Activated CD4-positive, alpha-beta T cell treated with anti-CD3 and anti-CD28 coated beads, Interleukin-2, amount 10 ng/mL, durations not matched to agents 24 days and 14 days (primary cell): Measurements from ENCODE around the gene CLDN3. TPM values are rescaled to one million over a fixed set of nuclear protein-coding genes. Genes with fewer than 3 reads are reported as not detected.

ENCODE experiments used
- DNase-seq: peaks from one replicate; pipeline ENCODE4 v3.0.0; 2022
- H3K27ac Mint-ChIP-seq: one replicate; pipeline ENCODE4 v1.8.0; 2022; ENCODE audit warnings: mild to moderate bottlenecking, mixed read lengths
- H3K27me3 Mint-ChIP-seq: one replicate; pipeline ENCODE4 v1.8.0; 2022; ENCODE audit warnings: mixed read lengths
- H3K36me3 Mint-ChIP-seq: one replicate; pipeline ENCODE4 v1.8.0; 2022; ENCODE audit warnings: low read depth, mild to moderate bottlenecking, mixed read lengths
- H3K4me1 Mint-ChIP-seq: one replicate; pipeline ENCODE4 v1.8.0; 2021; ENCODE audit warnings: mixed read lengths
- H3K4me3 Mint-ChIP-seq: one replicate; pipeline ENCODE4 v1.8.0; 2022; ENCODE audit warnings: mild to moderate bottlenecking, moderate library complexity, mixed read lengths
- H3K9me3 Mint-ChIP-seq: one replicate; pipeline ENCODE4 v1.8.0; 2021; ENCODE audit warnings: mixed read lengths
- intact Hi-C: fragments of 100-400 bp; cut with micrococcal nuclease; formaldehyde crosslinking; loops from one replicate; pipeline ENCODE4 v1.15.1; 2023
- total RNA-seq: library from RNA; stranded (reverse); gene quantifications from 2 replicates; pipeline ENCODE4 v1.2.3, GENCODE V29; 2022

The CLDN3 gene
- total RNA-seq, 1 donor from 2014 or later: not detected

DNA sequence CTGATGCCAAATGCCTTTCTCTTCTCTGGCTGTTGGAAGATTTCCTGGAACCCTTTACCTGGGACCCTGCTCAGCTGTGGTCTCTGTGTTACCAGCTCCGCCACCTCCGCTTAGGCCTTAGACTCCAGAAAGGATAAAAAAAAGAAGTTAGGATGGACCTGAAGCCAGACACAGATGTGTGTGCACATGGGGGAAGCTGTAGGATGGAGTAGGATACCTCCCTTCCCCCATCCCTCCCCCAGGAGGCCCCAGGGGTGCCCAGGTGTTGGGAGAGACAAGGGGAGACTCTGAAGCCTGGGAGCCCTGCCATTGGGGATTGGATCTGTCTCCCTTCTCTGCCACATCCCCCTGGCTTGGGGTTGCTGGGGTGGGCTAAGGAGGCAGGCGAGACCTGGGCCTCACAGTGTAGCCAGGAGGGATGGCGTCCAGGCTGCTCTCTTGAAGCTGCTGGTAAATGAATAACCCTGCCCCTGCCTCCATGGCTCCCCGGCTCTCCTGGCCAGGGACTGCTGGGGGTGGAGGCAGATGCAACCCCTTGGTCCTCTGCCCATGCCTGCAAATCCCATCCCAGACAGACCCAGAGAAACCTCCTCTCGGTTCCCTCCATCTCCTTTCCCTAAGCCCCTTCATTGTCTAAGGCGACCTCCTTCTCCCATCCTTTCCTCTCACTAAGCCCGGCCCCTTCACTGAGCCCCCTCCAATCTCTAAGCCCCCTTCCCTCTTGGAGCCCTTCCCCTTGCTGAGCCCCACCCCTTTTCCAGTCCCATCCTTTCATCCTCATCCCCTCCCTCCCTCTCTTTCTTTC, 8.0 kb downstream of the CLDN3 start:
- H3K27ac Mint-ChIP-seq: no peak overlapping the region
- H3K36me3 Mint-ChIP-seq: no peaks in the 10 kb centered on the region
- peaks cover 2% of the 10 kb centered on the region for H3K27me3 Mint-ChIP-seq
- no peaks in the 10 kb centered on the region for H3K4me1 Mint-ChIP-seq
- no peak for DNase-seq
- no peak overlapping the region for H3K4me3 Mint-ChIP-seq
- intact Hi-C loops: no loop called here
- H3K9me3 Mint-ChIP-seq: no peaks in the 10 kb centered on the region

DNA sequence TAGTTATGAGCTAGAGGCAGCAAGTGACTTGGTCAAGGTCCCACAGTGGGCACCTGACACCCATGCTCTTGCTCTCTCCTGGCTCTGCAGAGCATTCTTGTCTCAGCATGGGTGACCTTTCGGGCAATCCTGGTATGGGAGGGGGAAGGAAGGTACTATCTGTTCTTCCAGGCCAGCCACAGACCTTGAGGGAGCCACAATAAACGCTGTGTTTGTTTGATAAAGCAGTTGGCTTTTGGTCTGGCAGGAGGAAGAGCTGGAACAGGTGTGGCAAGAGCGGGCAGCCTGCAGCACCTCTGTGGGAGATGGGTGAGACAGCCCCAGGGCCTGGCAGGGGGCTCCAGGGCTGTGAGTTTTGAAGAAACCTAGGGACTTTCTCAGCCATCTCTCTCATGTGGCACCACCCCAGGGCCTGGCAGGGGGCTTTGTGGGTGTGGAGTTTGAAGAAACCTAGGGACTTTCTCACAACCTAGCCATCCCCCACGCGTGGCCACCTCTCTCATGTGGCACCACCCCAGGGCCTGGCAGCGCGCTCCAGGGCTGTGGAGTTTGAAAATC, 11.4 kb downstream of the CLDN3 start:
- no peaks in the 10 kb centered on the region for H3K36me3 Mint-ChIP-seq
- no peak overlapping the region for H3K4me3 Mint-ChIP-seq
- intact Hi-C loops: no loop called here
- no peak overlapping the region for H3K27ac Mint-ChIP-seq
- H3K9me3 Mint-ChIP-seq: no peaks in the 10 kb centered on the region
- H3K4me1 Mint-ChIP-seq: no peaks in the 10 kb centered on the region
- DNase-seq: no peak
- H3K27me3 Mint-ChIP-seq: no peaks in the 10 kb centered on the region

DNA sequence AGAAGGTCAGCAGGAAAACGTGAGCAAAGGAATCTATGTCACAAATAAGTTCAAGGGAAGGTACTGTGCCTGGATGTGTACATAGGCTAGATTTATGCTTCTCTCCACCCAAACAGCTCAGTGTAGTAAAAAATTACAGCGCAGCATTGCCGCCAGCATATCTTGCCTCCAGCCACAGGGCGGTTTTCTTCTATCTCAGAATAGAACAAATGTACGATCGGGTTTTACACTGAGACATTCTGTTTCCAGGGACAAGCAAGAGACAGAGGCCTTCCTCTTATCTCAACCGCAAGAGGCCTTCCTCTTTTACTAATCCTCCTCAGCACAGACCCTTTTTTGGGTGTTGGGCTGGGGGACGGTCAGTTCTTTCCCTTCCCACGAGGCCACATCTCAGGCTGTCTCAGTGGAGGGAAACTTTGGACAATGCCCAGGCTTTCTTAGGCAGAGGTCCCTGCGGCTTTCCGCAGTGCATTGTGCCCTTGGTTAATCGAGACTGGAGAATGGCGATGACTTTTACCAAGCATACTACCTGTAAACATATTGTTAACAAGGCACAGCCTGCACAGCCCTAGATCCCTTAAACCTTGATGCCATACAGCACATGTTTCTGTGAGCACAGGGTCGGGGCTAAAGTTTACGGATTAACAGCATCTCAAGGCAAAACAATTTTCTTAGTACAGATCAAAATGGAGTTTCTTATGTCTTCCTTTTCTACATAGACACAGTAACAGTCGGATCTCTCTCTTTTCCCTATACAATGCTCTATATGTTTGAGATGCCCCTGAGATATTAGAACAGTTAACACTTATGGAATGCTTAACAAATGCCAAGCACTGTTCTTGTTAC, 19.9 kb downstream of the CLDN3 start:
- intact Hi-C loops: no loop called here
- Mint-ChIP-seq H3K9me3 (no peaks in the 10 kb centered on the region), H3K36me3 (no peaks in the 10 kb centered on the region), H3K4me1 (no peaks in the 10 kb centered on the region), H3K4me3 (no peak overlapping the region), H3K27ac (no peak overlapping the region), H3K27me3 (peaks cover 5% of the 10 kb centered on the region)
- no peak for DNase-seq

DNA sequence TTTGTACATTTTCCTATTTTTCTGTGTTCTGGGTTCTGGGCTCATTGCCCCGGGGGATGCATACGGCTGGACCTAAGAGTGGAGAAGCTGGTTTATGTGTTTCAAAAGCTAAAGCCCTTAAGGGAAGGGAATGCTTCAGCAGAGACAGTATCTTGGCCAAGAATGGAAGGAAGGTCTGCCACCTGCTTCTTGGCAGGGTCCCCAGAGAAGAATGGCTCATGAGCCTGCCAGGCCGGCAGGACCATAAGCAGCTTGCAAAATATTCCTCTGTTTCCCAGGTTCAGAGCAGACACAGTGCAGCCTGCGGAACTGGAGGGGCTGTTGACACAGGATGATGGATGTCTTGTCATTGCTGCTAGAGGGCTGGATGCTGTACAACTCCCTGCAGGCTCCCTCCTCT, 23.7 kb downstream of the CLDN3 start:
- Mint-ChIP-seq H3K27ac (no peak overlapping the region), H3K9me3 (no peaks in the 10 kb centered on the region), H3K4me3 (no peak overlapping the region), H3K4me1 (no peaks in the 10 kb centered on the region), H3K27me3 (peaks cover 5% of the 10 kb centered on the region), H3K36me3 (no peaks in the 10 kb centered on the region)
- no peak for DNase-seq
- intact Hi-C loops: no loop called here

DNA sequence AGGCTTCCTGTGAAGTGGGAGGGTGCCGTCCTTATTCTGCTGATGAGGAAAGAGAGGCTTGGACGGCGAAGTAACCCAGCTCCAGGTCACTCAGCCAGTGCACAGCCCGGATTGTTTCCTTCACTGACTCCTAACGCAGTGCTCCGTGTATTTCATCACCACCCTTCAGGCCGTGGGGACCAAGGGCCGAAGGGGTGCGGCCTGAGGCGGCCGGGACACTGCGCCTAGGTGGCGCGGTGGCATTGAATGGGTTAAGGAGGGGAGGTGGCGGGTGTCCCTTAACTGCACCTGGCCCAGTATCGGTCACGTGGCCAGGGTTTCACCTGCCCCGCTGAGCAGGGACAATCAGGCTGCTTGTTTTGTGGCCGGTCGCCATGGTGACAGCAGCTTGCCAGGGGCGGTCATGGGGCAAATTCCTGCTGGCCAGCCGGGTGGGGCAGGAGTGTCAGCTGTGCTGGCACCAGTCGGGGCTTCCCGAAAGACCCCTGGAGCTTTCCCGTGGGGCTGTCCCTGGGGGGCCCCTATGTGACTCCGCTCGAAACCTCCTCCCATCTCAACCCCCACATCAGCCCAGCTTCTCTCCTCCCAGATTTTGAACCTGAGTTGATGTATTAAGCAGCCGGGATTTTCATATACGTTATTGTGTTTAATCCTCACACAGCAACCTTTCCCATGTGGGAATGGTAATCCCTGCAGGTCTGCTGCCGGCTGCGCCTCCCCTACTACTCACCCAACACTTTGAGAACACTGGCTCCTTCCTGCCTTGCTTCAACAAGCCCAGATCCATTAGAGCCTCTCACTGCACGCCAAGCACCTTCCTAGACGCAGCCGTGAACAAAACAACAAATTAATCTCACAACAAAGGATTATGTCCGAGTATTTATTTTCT, 27.1 kb downstream of the CLDN3 start:
- H3K9me3 Mint-ChIP-seq: no peaks in the 10 kb centered on the region
- peaks cover 3% of the 10 kb centered on the region for H3K27me3 Mint-ChIP-seq
- DNase-seq: no peak
- H3K4me3 Mint-ChIP-seq: no peak overlapping the region
- H3K4me1 Mint-ChIP-seq: peaks cover 4% of the 10 kb centered on the region
- intact Hi-C loops: no loop called here
- no peak overlapping the region for H3K27ac Mint-ChIP-seq
- H3K36me3 Mint-ChIP-seq: no peaks in the 10 kb centered on the region

DNA sequence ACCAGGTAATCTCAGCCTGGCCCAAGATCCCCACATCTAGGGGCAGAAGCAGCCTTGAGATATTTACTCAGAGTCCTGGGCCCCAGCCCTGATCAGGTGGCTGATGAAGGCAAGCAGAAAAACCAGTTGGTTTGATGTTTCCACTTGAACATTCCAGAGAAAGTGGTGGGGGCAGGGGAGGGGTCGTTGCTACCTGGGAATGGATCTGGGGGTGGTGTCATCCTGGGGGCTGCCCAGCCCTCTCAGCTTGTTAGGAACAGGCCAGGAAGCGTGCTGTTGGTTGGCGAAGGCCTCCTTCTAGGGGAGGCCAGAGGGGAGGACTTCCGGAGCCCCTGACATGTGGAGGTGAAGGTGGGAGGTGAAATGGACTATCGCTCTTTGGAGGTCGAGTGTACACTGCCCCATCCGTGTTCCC, 27.7 kb downstream of the CLDN3 start:
- intact Hi-C loops: no loop called here
- Mint-ChIP-seq H3K4me1 (peaks cover 6% of the 10 kb centered on the region), H3K36me3 (no peaks in the 10 kb centered on the region), H3K27me3 (peaks cover 3% of the 10 kb centered on the region), H3K9me3 (no peaks in the 10 kb centered on the region), H3K4me3 (no peak overlapping the region), H3K27ac (no peak overlapping the region)
- no peak for DNase-seq

DNA sequence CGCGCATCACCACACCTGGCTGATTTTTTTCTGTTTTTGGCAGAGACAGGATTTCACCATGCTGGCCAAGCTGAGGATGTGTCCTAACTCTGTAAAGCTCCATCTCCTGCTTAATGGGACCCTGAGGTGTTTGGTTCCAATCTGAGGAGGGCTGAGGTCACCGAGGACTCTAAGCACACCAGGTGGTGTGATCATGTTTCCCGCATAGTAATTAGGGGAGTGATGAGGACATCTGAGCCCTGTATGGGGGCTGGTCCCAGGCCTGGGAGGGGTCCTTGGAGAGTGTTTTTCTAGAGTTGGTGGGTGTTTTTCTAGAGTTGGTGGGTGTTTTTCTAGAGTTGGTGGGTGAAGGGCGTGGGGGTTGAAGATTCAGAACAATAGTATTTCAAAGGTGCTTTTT, 28.5 kb downstream of the CLDN3 start:
- DNase-seq: no peak
- H3K36me3 Mint-ChIP-seq: no peaks in the 10 kb centered on the region
- intact Hi-C loops: no loop called here
- H3K27me3 Mint-ChIP-seq: peaks cover 3% of the 10 kb centered on the region
- H3K4me3 Mint-ChIP-seq: no peak overlapping the region
- H3K27ac Mint-ChIP-seq: no peak overlapping the region
- H3K9me3 Mint-ChIP-seq: no peaks in the 10 kb centered on the region
- peaks cover 6% of the 10 kb centered on the region for H3K4me1 Mint-ChIP-seq

DNA sequence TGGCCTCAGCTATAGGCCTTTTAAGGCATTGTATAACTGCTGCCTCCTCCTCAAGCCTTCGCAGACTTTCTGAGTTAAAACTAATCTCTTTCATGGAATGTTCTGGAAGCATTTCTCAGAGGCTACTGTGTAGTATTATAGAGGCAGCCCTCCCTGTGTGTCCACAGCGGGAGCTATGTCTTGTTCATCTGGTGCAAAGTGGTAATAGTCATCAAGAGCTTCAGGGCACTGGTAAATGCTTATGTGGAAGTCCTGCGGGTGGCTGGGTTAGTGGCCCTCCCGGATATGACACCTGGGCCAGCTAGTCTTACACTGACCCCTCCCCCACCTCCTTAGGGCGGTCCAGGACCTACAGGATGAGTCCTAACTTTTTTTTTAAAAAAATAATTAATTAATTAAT, 29.3 kb downstream of the CLDN3 start:
- no peak overlapping the region for H3K27ac Mint-ChIP-seq
- peaks cover 3% of the 10 kb centered on the region for H3K27me3 Mint-ChIP-seq
- H3K4me1 Mint-ChIP-seq: peaks cover 8% of the 10 kb centered on the region
- peaks cover 3% of the 10 kb centered on the region for H3K36me3 Mint-ChIP-seq
- no peak for DNase-seq
- H3K9me3 Mint-ChIP-seq: no peaks in the 10 kb centered on the region
- intact Hi-C loops: no loop called here
- H3K4me3 Mint-ChIP-seq: no peak overlapping the region

DNA sequence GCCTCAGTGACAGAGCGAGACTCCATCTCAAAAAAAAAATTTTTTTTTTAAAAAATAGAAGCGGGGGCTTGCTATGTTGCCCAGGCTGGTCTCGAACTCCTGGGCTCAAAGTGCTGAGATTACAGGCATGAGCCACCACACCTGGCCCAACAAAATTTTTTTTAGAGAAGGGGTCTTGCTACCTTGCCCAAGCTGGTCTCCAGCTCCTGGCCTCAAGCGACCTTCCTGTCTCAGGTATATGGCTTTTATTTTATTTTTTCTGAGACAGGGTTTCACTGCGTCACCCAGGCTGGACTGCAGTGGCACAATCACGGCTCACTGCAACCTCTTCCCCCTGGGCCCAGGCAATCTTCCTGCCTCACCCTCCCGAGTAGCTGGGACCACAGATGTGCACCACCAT, 29.9 kb downstream of the CLDN3 start:
- no peak overlapping the region for H3K4me3 Mint-ChIP-seq
- H3K27me3 Mint-ChIP-seq: peaks cover 3% of the 10 kb centered on the region
- DNase-seq: no peak
- H3K4me1 Mint-ChIP-seq: peaks cover 8% of the 10 kb centered on the region
- H3K27ac Mint-ChIP-seq: no peak overlapping the region
- H3K9me3 Mint-ChIP-seq: no peaks in the 10 kb centered on the region
- H3K36me3 Mint-ChIP-seq: peaks cover 3% of the 10 kb centered on the region
- intact Hi-C loops: no loop called here

DNA sequence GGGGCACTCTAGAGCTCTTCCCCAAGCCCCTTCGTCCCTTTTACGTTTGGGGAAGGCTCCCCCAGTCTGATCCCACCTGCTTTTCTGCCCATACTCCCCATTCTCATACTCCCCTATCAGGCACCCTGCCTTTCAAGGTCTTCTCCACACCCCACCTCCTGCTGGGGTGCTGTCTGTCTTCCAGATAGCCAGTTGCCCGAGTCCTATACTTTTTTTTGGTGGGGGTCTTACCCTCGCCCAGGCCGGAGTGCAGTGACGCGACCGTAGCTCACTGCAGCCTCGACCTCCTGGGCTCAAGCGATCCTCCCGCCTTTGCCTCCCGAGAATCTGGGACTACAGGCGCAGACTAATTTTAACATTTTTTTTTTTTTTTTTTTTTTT, 30.7 kb downstream of the CLDN3 start:
- DNase-seq: no peak
- Mint-ChIP-seq H3K4me1 (peaks cover 11% of the 10 kb centered on the region), H3K36me3 (peaks cover 3% of the 10 kb centered on the region), H3K9me3 (no peaks in the 10 kb centered on the region), H3K4me3 (peak overlapping the region; percentile 96), H3K27ac (peak overlapping the region; percentile 83), H3K27me3 (peaks cover 3% of the 10 kb centered on the region)
- intact Hi-C loops: loop anchor here (2.0 kb wide), 1 partner anchor 111 kb away; no protein-coding TSS in a partner anchor

DNA sequence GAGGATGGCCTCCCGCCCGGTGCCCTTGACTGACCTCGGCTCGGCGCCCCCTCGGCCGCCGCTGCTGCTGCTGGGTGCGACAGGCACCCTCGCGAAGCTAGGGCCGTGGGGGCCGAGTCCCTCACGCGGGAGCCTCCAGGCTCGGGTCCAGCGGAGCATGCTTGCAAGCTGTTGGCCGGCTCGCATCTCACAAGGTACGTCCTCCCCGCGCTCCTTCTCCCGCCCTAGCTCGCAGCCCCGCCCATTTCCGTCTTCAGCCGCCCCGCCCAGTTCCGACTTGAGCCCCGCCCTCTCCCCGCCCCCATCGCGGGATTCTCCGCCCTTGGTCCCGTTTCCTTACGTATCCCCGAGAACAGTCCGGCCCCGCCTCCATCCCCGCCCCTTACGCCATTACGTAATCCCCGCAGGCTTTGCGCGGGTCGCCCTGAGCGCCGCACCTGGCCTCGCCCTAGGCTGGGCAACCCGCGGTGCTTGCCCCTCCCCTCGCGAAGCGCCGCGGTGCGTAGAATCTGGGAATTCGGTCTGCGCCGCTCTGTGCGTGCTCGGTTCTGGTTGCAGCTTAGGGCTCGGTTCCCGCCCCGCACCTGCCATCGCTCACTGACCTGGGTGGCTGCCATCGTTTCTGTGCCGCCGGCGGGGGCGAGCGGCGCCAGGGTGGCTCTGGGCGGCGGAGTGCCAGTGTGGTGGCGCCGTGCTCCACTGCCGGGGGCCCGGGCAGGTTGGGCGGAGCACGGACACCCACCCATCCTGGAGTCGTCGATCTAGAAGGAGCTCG, 31.3 kb downstream of the CLDN3 start, which contains the start of gene ABHD11:
Gene ABHD11, minus strand, starts transcription at position 191 of the 775 bp plus-strand sequence. Its CDS starts 32 bp downstream, at position 159.
- Mint-ChIP-seq H3K4me3 (peak within 1 kb of the TSS; percentile 96), H3K36me3 (peaks cover 3% of the 10 kb centered on the region), H3K9me3 (no peaks in the 10 kb centered on the region), H3K27ac (peak within 1 kb of the TSS; percentile 96), H3K4me1 (peaks cover 11% of the 10 kb centered on the region), H3K27me3 (peaks cover 3% of the 10 kb centered on the region)
- DNase-seq: peak; percentile 99
- intact Hi-C loops: loop anchor here (1.0 to 2.0 kb wide), 7 partner anchors 20 to 216 kb away; partner anchors contain the start of genes BAZ1B, BCL7B, BUD23 and DNAJC30

DNA sequence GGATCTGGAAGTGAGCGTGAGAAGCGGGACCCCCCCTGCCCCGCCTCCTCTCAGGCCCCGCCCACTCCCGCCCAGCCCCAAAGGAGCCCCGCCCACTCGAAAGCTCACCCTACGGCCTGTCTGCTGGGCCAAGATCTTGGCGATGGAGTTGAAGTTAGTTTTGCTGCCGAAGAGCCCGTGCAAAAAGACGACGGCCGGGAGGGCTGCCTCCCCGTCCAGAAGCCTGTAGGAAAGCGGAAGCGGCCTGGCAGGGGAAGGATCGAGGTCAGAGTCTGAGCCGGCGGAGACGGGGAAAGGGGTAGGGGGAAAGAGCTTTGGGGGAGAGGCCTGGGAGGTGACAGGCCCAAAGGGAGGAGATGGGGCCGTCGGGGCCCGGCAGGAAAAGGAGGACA, 31.9 kb downstream of the CLDN3 start:
- Mint-ChIP-seq H3K27me3 (no peaks in the 10 kb centered on the region), H3K9me3 (no peaks in the 10 kb centered on the region), H3K4me1 (peaks cover 11% of the 10 kb centered on the region), H3K36me3 (peaks cover 3% of the 10 kb centered on the region), H3K4me3 (peak overlapping the region; percentile 96), H3K27ac (peak overlapping the region; percentile 96)
- DNase-seq: peak; percentile 83
- intact Hi-C loops: loop anchor here (1.0 to 2.0 kb wide), 7 partner anchors 20 to 216 kb away; partner anchors contain the start of genes BAZ1B, BCL7B, BUD23 and DNAJC30
